PFSK-1 (cell line): ENCODE results near the gene PDK2.

ENCODE experiments used
- POLR2AphosphoS5 ChIP-seq: IDR thresholded peaks from 2 replicates; pipeline ENCODE4 v1.6.1; 2012; ENCODE audit warnings: low read depth, mild to moderate bottlenecking, control low read depth, low read length, moderate library complexity
- SIN3A ChIP-seq: IDR thresholded peaks from 2 replicates; pipeline ENCODE4 v1.6.1; 2012; ENCODE audit warnings: mild to moderate bottlenecking, low read length, moderate library complexity, borderline replicate concordance; ENCODE audit not compliant: insufficient read depth

- no peak for TF ChIP-seq POLR2AphosphoS5
- TF ChIP-seq SIN3A, result no peak
Observed at GRCh38 chr17:50146230-50146926, 51.2 kb downstream of the PDK2 start.
